HG03571 (cell line): Measurements from ENCODE around the gene ANKRD18A.

Experiments used
- ATAC-seq: cut with Tn5 transposase; IDR thresholded peaks from one replicate; pipeline ENCODE4 v1.9.1; 2021; ENCODE audit not compliant: unreplicated experiment

Gene ANKRD18A

DNA sequence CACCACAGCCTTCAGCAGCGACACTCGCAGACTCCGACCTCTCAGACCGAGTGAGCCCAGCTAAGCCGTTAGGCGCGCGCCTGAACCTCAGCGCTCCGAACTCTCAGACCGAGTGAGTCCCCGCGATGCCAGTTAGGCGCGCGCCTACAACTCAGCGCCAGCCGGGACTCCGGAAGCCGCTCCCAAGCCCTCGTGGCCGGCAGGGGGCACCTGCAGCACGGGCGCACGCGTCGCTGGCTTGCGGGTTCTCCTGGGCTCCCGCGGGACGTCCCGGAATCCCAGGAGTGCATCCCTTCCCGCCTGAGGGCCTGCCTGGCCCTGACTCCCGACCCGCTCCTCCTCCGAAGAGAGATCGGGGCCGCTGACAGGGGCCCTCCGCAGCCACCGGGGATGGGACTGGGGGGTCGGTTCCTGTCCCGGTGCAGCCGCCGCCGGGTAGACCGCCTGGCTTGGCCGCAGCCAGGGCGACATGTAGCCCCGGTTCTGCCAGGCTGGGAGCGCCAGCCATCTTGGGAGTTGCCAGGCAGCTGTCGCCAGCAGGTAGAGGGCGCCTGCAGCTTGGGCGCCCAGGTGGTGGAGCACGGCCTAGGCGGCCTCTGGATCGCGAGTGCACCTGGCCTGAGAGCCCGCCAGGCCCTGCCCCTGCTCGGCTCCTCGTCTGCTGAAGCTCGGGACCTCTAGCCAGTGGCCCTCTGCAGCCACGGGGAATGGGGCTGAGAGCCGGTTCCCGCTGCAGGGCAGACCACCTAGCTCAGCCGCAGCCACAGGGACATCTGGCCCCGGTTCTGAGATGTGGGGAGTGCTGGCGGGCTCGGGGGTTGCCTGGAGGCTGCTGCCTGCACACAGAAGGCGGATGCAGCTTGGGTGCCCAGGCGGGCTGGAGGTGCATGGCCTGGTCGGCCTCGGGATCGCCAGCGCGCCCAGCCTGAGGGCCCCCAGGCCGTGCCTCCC is at the start of gene ANKRD18A:
TSS of gene ANKRD18A (minus strand) at position 114 of the 951 bp plus-strand sequence. CDS start 311 bp downstream, outside the sequence.
- ATAC-seq: peak; percentile 66

GRCh38 chr9:38668791-38669466 is 48.5 kb upstream of the ANKRD18A start:
- ATAC-seq: no peak

GRCh38 chr9:38662763-38663593 is 42.6 kb upstream of the ANKRD18A start:
- no peak for ATAC-seq

DNA sequence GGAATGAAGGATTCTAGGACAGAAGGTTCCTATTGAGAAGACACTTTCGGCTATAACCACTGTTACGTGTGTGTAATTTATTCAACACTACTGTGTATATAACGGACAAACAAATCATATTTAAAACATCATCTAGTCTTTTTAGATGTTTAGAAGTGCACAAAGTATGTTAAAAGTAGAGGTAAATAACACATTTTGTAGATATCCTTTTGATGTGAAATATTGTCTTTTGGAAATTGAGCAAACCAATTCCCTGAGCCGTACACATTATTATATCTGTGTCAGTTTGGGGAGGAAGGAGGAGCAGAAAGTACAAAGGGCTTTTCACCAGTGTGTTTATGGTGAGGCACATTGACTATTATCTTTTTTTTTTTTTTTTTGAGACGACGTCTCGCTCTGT is 39.1 kb upstream of the ANKRD18A start:
- ATAC-seq: no peak

- no peak for ATAC-seq
Observed at GRCh38 chr9:38656896-38657295, 36.5 kb upstream of the ANKRD18A start.

DNA sequence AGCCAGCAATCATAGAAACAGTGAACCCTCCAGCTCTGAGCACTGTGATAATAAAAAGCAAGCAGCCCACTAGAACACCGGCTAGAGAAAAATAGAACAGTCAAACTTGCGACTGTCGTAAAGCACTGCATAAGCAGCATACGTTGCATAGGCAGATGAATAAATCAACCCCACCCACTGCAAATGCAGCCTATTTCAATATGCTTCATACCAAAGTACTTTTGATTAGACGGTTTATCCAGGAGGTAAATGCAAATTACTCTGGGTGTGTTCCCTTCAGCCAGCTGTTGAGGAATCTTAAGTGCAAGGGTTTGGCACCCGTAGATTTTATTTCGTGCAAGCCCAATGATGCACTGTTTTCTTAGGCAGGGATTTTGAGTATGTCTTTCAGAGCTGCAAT is 32.1 kb upstream of the ANKRD18A start:
- no peak for ATAC-seq

- no peak for ATAC-seq
Observed at GRCh38 chr9:38652044-38652443, 31.6 kb upstream of the ANKRD18A start.

DNA sequence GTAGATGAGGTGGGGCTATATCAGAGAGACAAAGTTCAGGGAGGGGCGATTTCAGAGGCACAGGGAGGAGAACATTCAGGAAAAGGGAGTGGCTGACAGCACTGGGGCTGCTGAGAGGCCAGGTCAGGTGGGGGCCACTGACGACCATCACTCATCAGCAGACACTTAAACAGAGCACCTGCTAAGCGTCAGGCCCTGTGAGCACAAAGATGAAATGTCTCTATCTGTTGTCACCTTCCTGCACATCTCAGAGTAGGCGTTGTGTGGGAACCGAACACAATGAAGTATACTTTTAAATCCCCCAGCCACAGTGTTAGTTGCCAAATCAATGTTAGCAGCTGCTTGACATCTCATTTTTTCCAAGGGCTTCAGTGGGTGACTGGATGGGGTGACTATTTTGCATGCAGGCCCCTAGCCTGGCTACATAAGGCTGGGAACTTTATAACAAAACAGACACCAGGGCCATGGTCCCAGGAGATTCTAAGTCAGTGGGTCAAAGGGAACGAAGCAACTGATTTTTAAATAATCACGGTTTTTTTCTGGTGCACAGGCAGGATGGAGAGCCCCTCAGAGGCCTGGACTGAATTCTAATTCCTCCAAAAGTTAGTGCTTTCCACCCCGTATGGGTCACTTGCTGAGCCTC is 31.1 kb upstream of the ANKRD18A start:
- ATAC-seq: no peak

GRCh38 chr9:38650564-38650963 is 30.2 kb upstream of the ANKRD18A start:
- no peak for ATAC-seq

DNA sequence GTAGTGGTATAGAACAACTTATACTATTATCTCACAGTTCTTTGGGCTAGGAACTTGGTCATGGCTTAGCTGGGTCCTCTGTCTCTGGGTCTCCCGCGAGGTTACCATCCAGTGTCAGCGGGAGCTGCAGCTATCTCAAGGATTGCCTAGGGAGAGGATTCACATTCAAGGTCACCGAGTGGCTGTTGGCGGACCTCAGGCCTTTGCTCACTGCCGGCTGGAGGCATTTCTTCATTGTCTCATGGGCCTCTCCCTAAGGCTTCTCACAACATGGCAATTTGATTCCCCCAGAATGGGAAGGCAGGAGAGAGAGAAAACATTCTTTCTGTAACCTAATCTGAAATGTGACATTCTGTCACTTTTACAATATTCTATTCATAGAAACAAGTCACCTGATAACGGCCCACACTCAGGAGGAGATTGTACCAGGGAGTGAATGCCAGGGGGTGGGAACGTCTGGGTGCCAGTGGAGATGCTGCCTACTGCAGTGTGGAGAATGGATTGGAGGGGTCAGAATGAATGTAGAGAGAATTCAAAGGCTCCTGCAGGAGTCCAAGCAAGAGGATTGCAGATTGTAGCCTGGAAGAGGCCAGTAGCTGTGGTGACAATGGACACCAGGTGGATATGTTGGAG is 29.5 kb upstream of the ANKRD18A start:
- no peak for ATAC-seq

- ATAC-seq: no peak
Observed at GRCh38 chr9:38644601-38645000, 24.2 kb upstream of the ANKRD18A start.

DNA sequence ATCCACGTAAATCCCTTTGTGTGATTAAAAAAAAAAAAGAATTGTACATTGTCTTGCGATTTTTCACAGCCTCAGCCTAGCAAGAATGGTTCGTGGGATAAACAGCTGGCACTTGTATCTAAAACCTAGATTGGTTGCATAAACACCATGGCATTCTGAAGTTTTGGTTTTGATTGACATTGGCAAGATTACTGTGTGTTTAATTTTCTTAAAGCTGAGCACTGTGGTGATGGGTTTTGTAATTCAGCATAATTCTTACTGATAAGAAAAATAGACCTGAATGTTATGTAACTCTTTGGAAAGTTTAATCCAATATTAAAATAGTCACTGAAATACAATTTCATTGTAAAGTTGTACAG is 23.4 kb upstream of the ANKRD18A start:
- ATAC-seq: no peak

DNA sequence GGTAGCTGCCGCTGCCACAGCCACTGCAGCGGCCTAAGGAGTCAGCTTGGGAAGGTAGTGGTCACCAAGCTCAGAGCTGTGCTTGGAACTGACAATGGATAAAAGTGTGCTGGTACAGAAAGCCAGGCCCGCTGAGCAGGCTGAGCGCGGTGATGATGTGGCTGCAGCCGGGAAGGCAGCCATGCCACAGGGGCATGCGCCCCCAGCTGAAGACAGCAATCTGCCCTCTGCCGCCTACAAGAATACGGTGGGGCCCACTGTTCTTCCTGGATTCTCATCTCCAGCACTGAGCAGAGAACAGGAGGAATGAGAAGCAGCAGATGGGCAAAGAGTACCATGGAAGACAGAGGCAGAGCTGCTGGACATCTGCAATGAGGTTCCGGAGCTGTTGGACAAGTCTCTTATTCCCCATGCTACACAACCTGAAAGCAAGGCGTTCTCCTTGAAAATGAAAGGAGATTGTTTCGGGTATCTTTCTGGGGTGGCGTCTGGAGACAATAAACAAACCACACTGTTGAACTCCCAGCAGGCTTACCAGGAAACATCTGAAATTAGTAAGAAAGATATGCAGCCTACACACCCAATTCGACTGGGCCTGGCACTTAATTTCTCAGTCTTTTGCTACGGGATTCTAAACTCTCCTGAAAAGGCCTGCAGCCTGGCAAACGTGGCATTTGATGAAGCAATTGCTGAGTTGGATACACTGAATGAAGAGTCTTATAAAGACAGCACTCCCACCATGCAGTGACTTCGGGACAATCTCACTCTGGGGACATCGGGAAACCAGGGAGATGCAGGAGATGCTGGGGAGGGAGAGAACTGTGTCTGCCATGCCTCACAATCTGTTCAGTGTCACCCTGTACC is 22.8 kb upstream of the ANKRD18A start:
- no peak for ATAC-seq

GRCh38 chr9:38641985-38642864 is 21.8 kb upstream of the ANKRD18A start:
- ATAC-seq: no peak

DNA sequence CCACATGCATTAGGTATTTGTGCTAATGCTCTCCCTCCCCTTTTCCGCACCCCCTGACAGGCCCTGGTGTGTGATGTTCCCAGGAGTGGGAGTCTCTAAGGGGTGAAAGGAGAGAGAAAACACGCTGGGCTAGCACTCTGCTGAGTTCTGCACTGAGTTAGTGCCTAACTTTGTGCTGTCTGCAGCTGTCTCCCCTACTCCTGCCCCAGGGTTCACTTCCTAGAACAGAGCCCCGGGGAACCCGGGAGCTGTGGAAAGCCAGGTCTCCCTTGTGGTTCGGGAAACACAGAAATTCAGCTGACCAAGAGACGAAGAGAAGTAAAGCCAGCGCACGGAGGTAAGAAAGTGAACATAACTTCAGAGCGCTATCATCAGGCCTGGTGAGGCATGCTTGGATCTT is 20.7 kb upstream of the ANKRD18A start:
- no peak for ATAC-seq

GRCh38 chr9:38639577-38639940 is 19.2 kb upstream of the ANKRD18A start:
- ATAC-seq: no peak

DNA sequence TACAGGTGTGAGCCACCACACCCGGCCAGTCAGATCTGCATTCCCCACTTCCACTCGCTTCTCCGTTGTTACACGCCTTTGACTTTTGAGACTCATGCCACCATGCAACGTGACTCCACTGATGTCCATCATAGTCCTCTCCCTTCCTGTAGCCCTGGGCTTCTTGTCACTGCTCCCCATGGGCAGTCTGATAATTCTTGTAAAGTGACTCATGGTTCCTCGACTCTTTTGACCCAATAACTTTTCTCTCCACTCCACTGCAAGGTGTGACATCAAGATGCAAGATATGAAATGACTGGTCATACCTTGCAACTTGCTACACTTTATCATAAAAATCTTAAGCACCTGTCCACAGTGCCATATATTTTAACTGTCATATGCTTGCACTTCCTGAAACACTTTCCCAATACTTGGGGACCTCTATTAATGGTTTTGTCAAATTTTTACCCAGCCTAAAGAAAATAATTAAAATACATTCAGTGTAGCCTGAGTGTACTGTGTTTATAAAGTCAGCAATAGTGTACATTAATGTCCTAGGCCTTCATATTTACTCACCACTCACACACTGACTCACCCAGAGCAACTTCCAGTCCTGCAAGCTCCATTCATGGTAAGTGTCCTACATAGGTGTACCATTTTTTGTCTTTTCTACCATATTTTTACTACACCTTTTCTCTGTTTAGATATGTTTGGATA is 18.6 kb upstream of the ANKRD18A start:
- no peak for ATAC-seq

- ATAC-seq: no peak
Observed at GRCh38 chr9:38634315-38634714, 13.9 kb upstream of the ANKRD18A start.
